Measurements from ENCODE around the gene HMGXB4.
A peak's percentile ranks its signal among the peaks of the same experiment; 100 is the strongest.
"Not testable (repeated sequence)": the region's sequence is repeated elsewhere in the genome, so short reads cannot be mapped to it uniquely, and the experiment has no call there.

HMGXB4 gene

GRCh38 chr22:35257321-35258190, at the start of gene HMGXB4:
Gene HMGXB4 (plus strand): TSS chr22:35257493. CDS start chr22:35262391, 4,898 bp downstream.
- peak; percentile 70 for DNase-seq

DNA sequence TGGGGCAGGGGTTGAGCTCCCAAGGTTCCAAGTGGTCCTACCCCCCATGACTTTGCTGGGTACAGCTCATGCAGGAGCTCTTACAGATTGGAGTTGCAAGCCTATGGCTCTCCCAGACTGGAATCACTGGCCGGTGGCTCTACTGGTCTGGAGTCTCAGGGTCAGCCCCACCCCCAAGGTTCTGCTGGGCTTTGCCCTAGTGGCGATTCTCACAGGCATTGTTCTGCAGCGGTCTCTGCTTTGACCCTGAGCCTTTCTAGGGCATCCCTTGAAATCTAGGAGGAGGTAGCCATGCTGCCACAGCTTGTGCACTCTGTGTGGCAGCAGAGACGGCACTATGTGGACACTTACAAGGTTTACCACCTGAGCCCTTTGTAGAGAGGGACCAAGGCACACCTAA, 49.3 kb upstream of the HMGXB4 start:
- no peak for DNase-seq

DNA sequence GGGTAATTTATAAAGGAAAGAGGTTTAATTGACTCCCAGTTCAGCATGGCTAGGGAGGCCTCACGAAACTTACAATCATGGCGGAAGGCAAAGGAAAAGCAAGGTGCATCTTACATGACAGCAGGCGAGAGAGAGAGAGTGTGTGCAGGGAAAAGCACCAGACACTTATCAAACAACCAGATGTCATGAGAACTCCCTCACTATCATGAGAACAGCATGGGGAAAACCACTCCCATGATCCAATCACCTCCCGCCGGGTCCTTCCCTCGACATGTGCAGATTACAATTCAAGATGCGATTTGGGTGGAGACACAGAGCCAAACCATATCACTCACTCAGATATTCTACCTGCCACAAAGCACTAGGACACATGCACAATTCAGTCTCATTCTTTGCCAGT, 48.1 kb upstream of the HMGXB4 start:
- no peak for DNase-seq

GRCh38 chr22:35212009-35212408, 45.3 kb upstream of the HMGXB4 start:
- DNase-seq = no peak

DNA sequence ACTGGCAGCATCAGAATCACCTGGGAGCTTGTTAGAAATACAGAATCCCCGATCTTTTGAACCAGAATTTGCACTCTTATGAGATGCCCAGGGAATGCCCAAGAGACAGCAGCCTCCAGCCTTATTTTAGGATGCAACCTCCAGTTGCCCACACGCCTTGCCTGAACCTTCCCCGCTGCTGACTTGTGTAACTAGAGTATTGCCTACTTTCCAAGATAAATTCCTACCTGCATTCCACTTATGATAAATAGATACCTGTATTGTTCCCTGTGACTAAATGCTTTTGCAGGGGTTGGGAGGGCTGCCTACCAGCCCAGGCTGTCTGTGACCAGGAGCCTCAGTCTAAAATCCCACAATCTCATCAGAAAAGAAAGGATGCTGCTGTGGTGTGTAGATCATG, 44.3 kb upstream of the HMGXB4 start:
- DNase-seq = no peak

DNA sequence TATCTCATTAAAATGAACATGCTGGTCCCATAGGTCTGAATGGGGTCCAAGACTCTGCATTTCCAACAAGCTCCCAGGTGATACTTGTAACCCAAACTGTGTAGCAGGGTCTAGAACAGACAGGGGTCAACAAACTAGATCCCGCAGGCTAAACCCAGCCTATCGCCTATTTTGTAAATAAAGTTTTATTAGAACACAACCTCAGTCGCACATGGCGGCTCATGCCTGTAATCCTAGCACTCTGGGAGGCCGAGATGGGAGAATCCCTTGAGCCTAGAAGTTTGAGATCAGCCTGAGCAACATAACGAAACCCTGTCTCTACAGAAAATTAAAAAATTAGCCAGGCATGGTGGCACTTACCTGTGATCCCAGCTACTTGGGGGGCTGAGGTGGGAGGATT, 42.3 kb upstream of the HMGXB4 start:
- no peak for DNase-seq

DNA sequence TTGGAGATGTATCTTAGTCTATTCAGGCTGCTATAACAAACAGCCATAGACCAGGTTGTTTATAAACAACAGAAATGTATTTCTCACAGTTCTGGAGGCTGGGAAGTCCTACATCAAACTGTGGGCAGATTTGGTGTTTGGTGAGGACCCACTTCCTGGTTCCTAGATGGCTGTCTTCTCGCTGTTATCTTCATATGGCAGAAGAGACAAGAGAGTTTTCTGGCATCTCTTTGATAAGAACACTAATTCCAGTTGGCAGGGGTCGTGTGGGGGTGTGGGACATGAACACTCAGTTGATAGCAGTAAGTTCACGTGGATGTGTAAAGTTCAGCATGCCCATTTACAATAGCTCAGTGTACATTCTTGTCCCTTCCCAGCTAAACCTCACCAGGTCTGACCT, 41.3 kb upstream of the HMGXB4 start:
- DNase-seq = no peak

DNA sequence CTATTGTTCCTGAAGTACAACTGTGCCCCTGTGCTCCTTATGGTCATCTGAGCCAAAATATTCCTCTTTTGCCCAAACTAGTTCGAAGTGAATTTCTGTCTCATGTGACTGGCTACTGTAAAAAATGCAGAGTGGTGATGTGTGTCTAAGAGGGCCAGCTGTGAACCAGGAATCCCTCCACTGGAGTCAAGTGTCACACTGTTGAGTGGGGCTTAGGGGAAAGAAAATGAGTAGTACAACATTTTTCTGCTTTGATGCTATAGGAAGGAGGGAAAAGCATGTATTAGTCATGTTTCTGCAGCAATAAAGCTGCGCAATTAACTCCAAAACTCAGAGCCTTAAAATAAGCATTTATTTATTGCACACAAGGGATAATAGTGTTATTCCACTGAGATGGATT, 39.8 kb upstream of the HMGXB4 start:
- no peak for DNase-seq

DNA sequence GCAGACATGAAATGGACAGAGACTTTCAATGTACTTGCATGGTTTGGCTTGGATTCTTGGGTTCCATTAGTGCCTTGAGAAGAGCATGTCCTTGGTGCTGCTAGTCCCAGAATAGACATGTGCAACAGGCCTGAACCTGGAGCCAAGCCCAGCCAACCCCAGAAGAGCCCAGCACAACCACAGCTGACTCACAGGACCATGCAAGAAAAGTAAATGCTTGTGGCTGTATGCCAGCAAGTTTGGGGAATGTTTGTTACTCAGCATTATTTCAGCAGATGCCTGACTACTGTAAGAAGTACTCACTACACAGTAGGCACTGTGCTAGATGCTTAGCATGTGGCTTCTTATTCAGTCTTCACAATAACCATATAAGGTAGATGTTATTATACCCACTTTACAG, 39.2 kb upstream of the HMGXB4 start:
- peak; percentile 16 for DNase-seq

DNA sequence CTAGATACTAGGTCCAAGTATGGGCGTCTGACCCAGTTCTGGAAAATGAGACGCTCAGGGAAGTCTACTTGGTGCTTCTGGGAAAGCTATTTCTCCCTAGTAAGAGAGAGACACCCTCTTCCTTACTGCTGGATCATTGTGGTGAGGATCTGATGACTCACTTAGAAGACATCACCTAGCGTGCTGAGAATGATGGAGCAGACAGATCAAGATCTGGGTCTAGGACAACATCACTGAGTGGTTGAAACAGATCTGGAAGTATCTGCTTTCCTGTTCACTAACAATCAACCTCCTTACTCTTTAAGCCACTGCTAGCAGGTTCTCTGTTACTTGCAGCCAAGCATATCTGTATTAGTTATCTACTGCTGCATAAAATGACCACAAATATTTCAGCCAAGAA, 38.3 kb upstream of the HMGXB4 start:
- DNase-seq = no peak

- DNase-seq = no peak
These were observed 37.1 kb upstream of the HMGXB4 start for GRCh38 chr22:35220221-35220620.

DNA sequence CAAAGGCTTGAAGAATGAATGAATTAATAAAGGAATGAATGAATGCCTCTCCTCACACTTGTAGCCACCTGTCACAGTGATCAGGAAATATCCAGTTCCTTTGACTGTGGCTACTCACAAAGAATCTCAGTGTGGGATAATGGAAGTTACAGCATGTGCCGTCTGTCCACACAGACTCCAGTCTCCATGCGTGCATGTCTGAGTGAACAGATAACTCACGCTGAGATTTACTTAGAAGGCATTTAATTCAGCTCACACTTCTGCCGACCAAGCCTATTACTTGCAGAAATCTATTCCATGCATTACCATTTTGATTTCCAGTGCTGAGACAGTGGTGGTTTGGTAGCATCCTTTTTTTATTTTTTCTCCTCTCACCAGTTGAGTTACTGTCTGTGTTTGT, 32.3 kb upstream of the HMGXB4 start:
- no peak for DNase-seq

DNA sequence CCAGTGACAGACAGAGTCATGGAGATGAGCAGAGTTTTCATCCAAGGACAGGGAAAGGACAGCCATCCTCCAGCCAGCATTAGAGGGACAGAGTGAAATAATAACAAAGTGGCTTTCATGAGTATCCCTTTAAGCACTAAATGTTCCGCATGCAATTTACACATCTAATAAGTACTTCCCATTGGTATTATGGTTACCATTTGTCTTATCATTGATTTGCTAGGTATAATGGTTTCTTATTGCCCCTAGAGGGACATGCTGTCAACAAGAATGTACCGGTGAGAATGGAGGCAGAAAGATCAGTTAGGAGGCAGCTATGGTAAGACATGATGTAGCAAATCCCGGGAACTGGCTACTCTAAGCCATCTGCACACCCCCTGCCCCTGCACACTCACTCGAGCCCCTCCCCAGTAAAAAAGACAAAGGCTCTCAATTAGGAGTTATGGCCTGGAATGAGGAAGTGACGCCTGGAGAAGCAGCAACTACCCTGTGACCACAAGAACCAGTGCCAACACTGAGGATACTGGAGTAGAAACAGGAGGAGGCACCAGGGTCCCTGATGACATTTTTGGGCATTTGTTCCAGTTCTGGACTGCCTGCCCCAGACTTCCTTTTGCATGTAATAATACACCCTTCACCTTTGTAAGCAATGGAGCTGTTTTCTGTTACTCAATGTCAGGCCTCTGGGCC, 30.2 kb upstream of the HMGXB4 start:
- no peak for DNase-seq

DNA sequence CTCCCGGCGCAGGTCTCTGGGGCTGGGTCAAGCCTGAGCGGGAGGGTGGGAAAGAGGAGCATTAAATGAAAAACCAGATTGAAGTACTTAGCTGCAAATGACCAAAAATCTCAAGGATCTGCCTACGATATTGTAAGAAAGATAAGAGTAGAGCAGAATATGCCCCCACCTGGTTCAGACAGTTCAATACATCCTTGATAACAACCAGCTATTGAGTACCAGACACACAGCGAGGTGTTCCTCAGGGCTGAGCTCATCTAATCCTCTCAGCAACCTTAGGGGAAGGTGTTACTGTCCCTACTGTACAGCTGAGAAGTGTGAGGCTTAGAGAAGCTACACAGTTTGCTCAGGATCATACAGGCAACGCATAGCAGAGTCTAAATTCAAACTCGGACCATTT, 27.4 kb upstream of the HMGXB4 start:
- DNase-seq = no peak

- DNase-seq = no peak
These were observed 26.9 kb upstream of the HMGXB4 start for GRCh38 chr22:35230417-35230816.

- no peak for DNase-seq
These were observed 26.3 kb upstream of the HMGXB4 start for GRCh38 chr22:35230839-35231584.

DNA sequence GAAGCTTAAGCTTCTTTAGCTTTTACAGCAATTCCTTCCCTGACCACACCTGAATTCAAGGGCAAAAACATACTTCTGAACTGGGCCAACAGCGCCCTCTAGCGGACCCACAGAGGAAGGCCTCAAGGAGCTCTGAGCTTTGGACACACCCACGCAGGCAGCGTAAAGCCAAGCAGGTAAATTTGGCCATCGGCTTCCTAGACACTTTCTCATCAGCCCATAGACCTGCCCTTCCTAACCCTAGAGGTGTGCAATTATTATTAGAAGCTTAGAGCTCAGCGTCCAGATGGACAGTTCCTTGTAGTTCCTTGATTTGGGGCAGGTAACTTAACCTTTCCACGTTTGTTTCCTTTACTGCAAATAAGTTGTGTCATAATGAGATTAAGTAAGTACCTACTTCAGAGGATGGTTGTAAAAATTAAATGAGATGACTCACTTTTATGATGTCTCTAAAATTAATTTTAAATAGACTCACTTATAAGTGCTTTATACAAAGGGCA, 25.7 kb upstream of the HMGXB4 start:
- peak; percentile 22 for DNase-seq

DNA sequence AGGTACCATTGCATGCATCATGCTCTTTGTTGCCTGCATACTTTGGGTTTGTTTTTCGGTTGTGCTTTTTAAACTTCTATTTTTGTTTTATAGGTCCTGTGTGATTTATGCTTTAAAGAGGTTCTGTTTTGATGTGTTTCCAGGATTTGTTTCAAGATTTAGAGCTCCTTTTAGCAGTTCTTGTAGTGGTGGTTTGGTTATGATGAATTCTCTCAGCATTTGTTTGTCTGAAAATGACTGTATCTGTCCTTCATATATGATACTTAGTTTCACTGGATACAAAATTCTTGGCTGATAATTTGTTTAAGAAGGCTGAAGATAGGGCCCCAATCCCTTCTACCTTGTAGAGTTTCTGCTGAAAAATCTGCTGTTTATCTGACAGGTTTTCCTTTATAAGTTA, 18.5 kb upstream of the HMGXB4 start:
- DNase-seq = not testable (repeated sequence)

- not testable (repeated sequence) for DNase-seq
These were observed 12.8 kb upstream of the HMGXB4 start for GRCh38 chr22:35244507-35244906.

DNA sequence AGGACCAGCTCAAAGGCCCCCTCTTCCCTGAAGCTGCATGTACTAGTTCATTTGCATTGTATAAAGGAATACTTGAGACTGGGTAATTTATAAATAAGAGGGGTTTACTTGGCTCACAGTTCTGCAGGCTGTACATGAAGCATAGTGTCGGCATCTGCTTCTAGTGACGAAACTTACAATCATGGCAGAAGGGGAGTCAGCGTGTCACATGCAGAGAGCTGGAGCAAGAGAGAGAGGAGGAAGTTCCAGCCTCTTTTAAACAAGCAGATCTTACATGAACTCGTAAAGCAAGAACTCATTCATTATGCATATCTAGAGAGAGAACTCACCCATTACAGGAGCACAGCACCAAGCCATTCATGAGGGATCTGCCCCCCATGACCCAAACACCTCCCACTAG, 7.1 kb upstream of the HMGXB4 start:
- DNase-seq = no peak

GRCh38 chr22:35253946-35254345, 3.3 kb upstream of the HMGXB4 start:
- no peak for DNase-seq

- no peak for DNase-seq
These were observed 332 bp upstream of the HMGXB4 start for GRCh38 chr22:35257002-35257320.

GRCh38 chr22:35258191-35258988, 1.1 kb downstream of the HMGXB4 start:
- no peak for DNase-seq

Data from T1000 (cell line).